PFSK-1 (cell line): Measurements from ENCODE around the gene GALNT10.

ENCODE experiments used
- POLR2AphosphoS5 ChIP-seq: IDR thresholded peaks from 2 replicates; pipeline ENCODE4 v1.6.1; 2012; ENCODE audit warnings: low read depth, mild to moderate bottlenecking, control low read depth, low read length, moderate library complexity
- SIN3A ChIP-seq: IDR thresholded peaks from 2 replicates; pipeline ENCODE4 v1.6.1; 2012; ENCODE audit warnings: mild to moderate bottlenecking, low read length, moderate library complexity, borderline replicate concordance; ENCODE audit not compliant: insufficient read depth
- TAF1 ChIP-seq: IDR thresholded peaks from 2 replicates; pipeline ENCODE4 v1.6.1; 2012; ENCODE audit warnings: low read length, control low read depth, borderline replicate concordance; ENCODE audit not compliant: insufficient read depth
- TF ChIP-seq, protein P1 (sequence below), 2 experiments: IDR thresholded peaks; 2 replicates each; pipeline versions ENCODE4 v1.6.1 to v1.8.0; 2011 to 2012; ENCODE audit warnings: low read depth in 2 of 2, low read length in 2 of 2, control low read depth in 1 of 2, inconsistent platforms in 1 of 2, mild to moderate bottlenecking in 1 of 2, moderate library complexity in 1 of 2; ENCODE audit not compliant: insufficient read depth in 1 of 2

DNA sequence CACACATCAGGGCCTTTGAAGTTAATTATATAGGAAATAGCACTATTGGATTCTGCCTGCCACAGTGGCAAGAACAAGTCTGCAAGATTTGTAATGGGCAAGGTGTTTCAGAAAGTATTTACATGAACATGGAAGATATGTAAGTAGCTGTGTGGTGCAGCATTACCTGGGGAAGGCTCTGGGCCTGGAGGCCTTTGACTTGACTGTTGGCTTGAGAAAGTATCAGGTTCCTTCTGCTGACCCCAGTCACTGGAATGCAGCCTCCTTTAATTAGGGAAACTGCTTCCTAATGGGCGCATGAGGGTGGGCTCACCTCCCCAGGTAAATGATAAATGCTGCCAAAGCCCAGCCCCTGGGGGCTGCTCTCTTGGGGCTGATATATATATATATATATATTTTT is 102.7 kb downstream of the GALNT10 start:
- TF ChIP-seq POLR2AphosphoS5 (no peak), SIN3A (no peak), TAF1 (no peak)
- TF ChIP-seq, protein P1, sequence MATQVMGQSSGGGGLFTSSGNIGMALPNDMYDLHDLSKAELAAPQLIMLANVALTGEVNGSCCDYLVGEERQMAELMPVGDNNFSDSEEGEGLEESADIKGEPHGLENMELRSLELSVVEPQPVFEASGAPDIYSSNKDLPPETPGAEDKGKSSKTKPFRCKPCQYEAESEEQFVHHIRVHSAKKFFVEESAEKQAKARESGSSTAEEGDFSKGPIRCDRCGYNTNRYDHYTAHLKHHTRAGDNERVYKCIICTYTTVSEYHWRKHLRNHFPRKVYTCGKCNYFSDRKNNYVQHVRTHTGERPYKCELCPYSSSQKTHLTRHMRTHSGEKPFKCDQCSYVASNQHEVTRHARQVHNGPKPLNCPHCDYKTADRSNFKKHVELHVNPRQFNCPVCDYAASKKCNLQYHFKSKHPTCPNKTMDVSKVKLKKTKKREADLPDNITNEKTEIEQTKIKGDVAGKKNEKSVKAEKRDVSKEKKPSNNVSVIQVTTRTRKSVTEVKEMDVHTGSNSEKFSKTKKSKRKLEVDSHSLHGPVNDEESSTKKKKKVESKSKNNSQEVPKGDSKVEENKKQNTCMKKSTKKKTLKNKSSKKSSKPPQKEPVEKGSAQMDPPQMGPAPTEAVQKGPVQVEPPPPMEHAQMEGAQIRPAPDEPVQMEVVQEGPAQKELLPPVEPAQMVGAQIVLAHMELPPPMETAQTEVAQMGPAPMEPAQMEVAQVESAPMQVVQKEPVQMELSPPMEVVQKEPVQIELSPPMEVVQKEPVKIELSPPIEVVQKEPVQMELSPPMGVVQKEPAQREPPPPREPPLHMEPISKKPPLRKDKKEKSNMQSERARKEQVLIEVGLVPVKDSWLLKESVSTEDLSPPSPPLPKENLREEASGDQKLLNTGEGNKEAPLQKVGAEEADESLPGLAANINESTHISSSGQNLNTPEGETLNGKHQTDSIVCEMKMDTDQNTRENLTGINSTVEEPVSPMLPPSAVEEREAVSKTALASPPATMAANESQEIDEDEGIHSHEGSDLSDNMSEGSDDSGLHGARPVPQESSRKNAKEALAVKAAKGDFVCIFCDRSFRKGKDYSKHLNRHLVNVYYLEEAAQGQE (IDR thresholded peaks at IDR 0.05; ENCODE audit: insufficient read depth in 1 of 2, low read depth in 2 of 2, low read length in 2 of 2), result no peak
